DOHH2 (cell line): Measurements from ENCODE around the gene LPAR1.

Source experiments
- H3F3A ChIP-seq: fragments of 200-600 bp; sonication (generic), shearing (Covaris generic); 2 replicates; pipeline ENCODE4 v1.6.0; 2016; ENCODE audit warnings: antibody characterized with exemption, mild to moderate bottlenecking; ENCODE audit not compliant: control insufficient read depth, insufficient read depth
- H3K27ac ChIP-seq: fragments of 200-600 bp; sonication (generic); 2 replicates; pipeline ENCODE4 v1.5.1; 2014; ENCODE audit warnings: low read depth, mild to moderate bottlenecking, low read length, moderate library complexity
- H3K27me3 ChIP-seq: fragments of 200-600 bp; sonication (generic); 2 replicates; pipeline ENCODE4 v1.6.1; 2014; ENCODE audit warnings: mild to moderate bottlenecking, low read length, mixed read lengths; ENCODE audit not compliant: control insufficient read depth
- H3K36me3 ChIP-seq: fragments of 200-600 bp; sonication (generic); 2 replicates; pipeline ENCODE4 v1.6.1; 2014; ENCODE audit warnings: mild to moderate bottlenecking, low read length, moderate library complexity, mixed read lengths; ENCODE audit not compliant: control insufficient read depth
- H3K4me1 ChIP-seq: fragments of 200-600 bp; sonication (generic); 2 replicates; pipeline ENCODE4 v1.6.1; 2014; ENCODE audit warnings: mild to moderate bottlenecking, low read length, mixed read lengths; ENCODE audit not compliant: control insufficient read depth
- H3K4me2 ChIP-seq: fragments of 200-600 bp; sonication (generic); 2 replicates; pipeline ENCODE4 v1.6.0; 2014; ENCODE audit warnings: mild to moderate bottlenecking, low read length, moderate library complexity
- H3K4me3 ChIP-seq: fragments of 200-600 bp; sonication (generic); 2 replicates; pipeline ENCODE4 v1.5.1; 2014; ENCODE audit warnings: mild to moderate bottlenecking, low read length, mixed read lengths
- H3K79me2 ChIP-seq: fragments of 200-600 bp; sonication (generic); 2 replicates; pipeline ENCODE4 v1.6.1; 2014; ENCODE audit warnings: mild to moderate bottlenecking, low read length, mixed read lengths; ENCODE audit not compliant: control insufficient read depth
- H3K9me2 ChIP-seq: fragments of 200-600 bp; sonication (generic); replicated peaks from 2 replicates; pipeline ENCODE4 v1.6.1; 2014; ENCODE audit warnings: mild to moderate bottlenecking, low read length, mixed read lengths; ENCODE audit not compliant: control insufficient read depth
- H3K9me3 ChIP-seq: fragments of 200-600 bp; sonication (generic); 2 replicates; pipeline ENCODE4 v1.6.1; 2014; ENCODE audit warnings: antibody characterized with exemption, low read length, mixed read lengths; ENCODE audit not compliant: control insufficient read depth, insufficient read depth
- H4K20me1 ChIP-seq: fragments of 200-600 bp; sonication (generic); 2 replicates; pipeline ENCODE4 v1.6.0; 2014; ENCODE audit warnings: low read depth, mild to moderate bottlenecking, antibody characterized with exemption, low read length, moderate library complexity; ENCODE audit not compliant: control insufficient read depth, insufficient read depth
- CTCF ChIP-seq: fragments of 200-600 bp; sonication (generic); IDR thresholded peaks from one replicate; pipeline ENCODE4 v1.5.1; 2014; ENCODE audit warnings: antibody characterized with exemption, mild to moderate bottlenecking, low read depth, low read length; ENCODE audit not compliant: poor library complexity, severe bottlenecking
- EZH2phosphoT487 ChIP-seq: fragments of 200-600 bp; sonication (generic); IDR thresholded peaks from 2 replicates; pipeline ENCODE4 v1.6.1; 2017; ENCODE audit warnings: borderline replicate concordance, mild to moderate bottlenecking, antibody characterized with exemption, low read length, moderate library complexity, mixed read lengths

Gene LPAR1

GRCh38 chr9:111036429-111036789 lies 1.9 kb downstream of the LPAR1 start:
- Histone ChIP-seq H3F3A (no peaks in the 10 kb centered on the region), H3K27ac (no peak overlapping the region), H3K4me1 (no peaks in the 10 kb centered on the region), H3K4me3 (no peak overlapping the region), H3K36me3 (no peaks in the 10 kb centered on the region), H3K4me2 (no peak overlapping the region), H4K20me1 (no peaks in the 10 kb centered on the region), H3K27me3 (peaks cover 6% of the 10 kb centered on the region; the same call in 1 of the 2 replicates), H3K9me3 (no peaks in the 10 kb centered on the region), H3K79me2 (no peaks in the 10 kb centered on the region), H3K9me2 (no peaks in the 10 kb centered on the region)
- TF ChIP-seq EZH2phosphoT487 = no peak
- TF ChIP-seq CTCF = no peak

- Histone ChIP-seq H3K27me3 (peaks cover 6% of the 10 kb centered on the region; the same call in 1 of the 2 replicates), H4K20me1 (no peaks in the 10 kb centered on the region), H3K79me2 (no peaks in the 10 kb centered on the region), H3K27ac (no peak overlapping the region), H3K4me3 (no peak overlapping the region), H3K36me3 (no peaks in the 10 kb centered on the region), H3K9me2 (no peaks in the 10 kb centered on the region), H3K4me2 (no peak overlapping the region), H3F3A (no peaks in the 10 kb centered on the region), H3K4me1 (no peaks in the 10 kb centered on the region), H3K9me3 (no peaks in the 10 kb centered on the region)
- no peak for TF ChIP-seq CTCF
- no peak for TF ChIP-seq EZH2phosphoT487
Observed at GRCh38 chr9:111035543-111036428, 2.5 kb downstream of the LPAR1 start.

GRCh38 chr9:111034898-111035539 lies 3.3 kb downstream of the LPAR1 start:
- Histone ChIP-seq H3K36me3 (no peaks in the 10 kb centered on the region), H3K9me3 (no peaks in the 10 kb centered on the region), H3K4me3 (no peak overlapping the region), H4K20me1 (no peaks in the 10 kb centered on the region), H3K27ac (no peak overlapping the region), H3F3A (no peaks in the 10 kb centered on the region), H3K4me2 (no peak overlapping the region), H3K79me2 (no peaks in the 10 kb centered on the region), H3K27me3 (peaks cover 4% of the 10 kb centered on the region; the same call in 1 of the 2 replicates), H3K4me1 (no peaks in the 10 kb centered on the region), H3K9me2 (no peaks in the 10 kb centered on the region)
- TF ChIP-seq EZH2phosphoT487 (no peak), CTCF (no peak)
